ENCODE data around the gene NACC1. TPM values are rescaled to one million over a fixed set of nuclear protein-coding genes. Genes with fewer than 3 reads are reported as not detected.
A peak's percentile ranks its signal among the peaks of the same experiment; 100 is the strongest.
"Not testable (repeated sequence)": the region's sequence is repeated elsewhere in the genome, so short reads cannot be mapped to it uniquely, and the experiment has no call there.

NACC1 gene
- total RNA-seq, 1 donor from 2014 or later, result 45.1 TPM

DNA sequence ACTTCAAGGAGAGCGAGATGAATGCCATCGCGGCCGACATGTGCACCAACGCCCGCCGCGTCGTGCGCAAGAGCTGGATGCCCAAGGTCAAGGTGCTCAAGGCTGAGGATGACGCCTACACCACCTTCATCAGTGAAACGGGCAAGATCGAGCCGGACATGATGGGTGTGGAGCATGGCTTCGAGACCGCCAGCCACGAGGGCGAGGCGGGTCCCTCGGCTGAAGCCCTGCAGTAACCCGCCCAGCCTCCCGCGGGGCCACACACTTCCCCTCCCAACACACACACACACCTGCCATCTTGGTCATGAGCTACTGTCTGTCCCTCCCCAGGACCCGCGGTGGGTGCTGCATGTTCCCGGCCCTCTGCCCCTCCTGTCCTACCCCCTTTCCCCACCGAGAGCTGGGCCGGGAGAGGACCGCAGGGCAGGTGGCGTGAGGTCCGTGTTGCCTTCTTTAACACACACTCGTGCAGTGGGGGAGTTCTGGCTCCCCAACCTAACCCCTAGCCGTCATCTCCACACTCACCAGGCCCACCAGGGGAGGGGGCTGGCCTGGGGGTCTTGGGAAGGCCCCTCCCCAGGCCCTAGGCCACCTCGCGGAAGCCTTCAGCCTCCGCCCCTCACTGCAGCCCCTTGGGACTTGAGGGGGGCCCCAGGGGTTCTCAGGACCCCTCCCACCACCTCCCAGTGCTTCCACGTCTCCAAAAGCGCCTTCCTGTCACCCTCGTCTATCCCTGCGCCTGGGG is 20.3 kb downstream of the NACC1 start:
- Mint-ChIP-seq H3K36me3 (ENCODE audit: unreplicated experiment) (peaks cover 7% of the 10 kb centered on the region), H3K27ac (ENCODE audit: unreplicated experiment) (no peak overlapping the region), H3K4me1 (ENCODE audit: unreplicated experiment) (peaks cover 16% of the 10 kb centered on the region), H3K9me3 (ENCODE audit: unreplicated experiment) (no peaks in the 10 kb centered on the region), H3K4me3 (ENCODE audit: unreplicated experiment) (no peak overlapping the region), H3K27me3 (ENCODE audit: unreplicated experiment) (no peaks in the 10 kb centered on the region)
- TF ChIP-seq, protein P1, sequence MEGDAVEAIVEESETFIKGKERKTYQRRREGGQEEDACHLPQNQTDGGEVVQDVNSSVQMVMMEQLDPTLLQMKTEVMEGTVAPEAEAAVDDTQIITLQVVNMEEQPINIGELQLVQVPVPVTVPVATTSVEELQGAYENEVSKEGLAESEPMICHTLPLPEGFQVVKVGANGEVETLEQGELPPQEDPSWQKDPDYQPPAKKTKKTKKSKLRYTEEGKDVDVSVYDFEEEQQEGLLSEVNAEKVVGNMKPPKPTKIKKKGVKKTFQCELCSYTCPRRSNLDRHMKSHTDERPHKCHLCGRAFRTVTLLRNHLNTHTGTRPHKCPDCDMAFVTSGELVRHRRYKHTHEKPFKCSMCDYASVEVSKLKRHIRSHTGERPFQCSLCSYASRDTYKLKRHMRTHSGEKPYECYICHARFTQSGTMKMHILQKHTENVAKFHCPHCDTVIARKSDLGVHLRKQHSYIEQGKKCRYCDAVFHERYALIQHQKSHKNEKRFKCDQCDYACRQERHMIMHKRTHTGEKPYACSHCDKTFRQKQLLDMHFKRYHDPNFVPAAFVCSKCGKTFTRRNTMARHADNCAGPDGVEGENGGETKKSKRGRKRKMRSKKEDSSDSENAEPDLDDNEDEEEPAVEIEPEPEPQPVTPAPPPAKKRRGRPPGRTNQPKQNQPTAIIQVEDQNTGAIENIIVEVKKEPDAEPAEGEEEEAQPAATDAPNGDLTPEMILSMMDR (IDR thresholded peaks at IDR 0.05), result no peak
- DNase-seq (ENCODE audit: extremely low spot score, unreplicated experiment), result no peak

DNA sequence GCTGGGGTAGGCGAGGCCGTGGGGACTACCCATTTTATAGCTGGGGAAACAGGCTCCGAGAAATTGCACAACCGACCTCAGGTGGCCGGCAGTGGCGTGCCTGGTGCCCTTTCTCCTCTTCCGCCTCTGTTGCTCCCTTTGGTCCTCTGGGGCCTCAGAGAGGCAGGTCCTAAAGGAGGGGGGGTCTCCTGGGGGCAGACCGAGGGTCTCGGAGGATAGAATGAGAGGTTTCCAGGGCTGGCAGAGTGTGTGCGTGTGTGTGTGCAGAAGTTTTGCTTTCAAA is 20.8 kb downstream of the NACC1 start:
- H3K27me3 Mint-ChIP-seq (ENCODE audit: unreplicated experiment), result no peaks in the 10 kb centered on the region
- H3K4me1 Mint-ChIP-seq (ENCODE audit: unreplicated experiment), result peaks cover 18% of the 10 kb centered on the region
- TF ChIP-seq, protein P1 (IDR thresholded peaks at IDR 0.05), result no peak
- no peak overlapping the region for H3K27ac Mint-ChIP-seq (ENCODE audit: unreplicated experiment)
- no peak overlapping the region for H3K4me3 Mint-ChIP-seq (ENCODE audit: unreplicated experiment)
- H3K9me3 Mint-ChIP-seq (ENCODE audit: unreplicated experiment), result no peaks in the 10 kb centered on the region
- H3K36me3 Mint-ChIP-seq (ENCODE audit: unreplicated experiment), result peaks cover 7% of the 10 kb centered on the region
- no peak for DNase-seq (ENCODE audit: extremely low spot score, unreplicated experiment)

DNA sequence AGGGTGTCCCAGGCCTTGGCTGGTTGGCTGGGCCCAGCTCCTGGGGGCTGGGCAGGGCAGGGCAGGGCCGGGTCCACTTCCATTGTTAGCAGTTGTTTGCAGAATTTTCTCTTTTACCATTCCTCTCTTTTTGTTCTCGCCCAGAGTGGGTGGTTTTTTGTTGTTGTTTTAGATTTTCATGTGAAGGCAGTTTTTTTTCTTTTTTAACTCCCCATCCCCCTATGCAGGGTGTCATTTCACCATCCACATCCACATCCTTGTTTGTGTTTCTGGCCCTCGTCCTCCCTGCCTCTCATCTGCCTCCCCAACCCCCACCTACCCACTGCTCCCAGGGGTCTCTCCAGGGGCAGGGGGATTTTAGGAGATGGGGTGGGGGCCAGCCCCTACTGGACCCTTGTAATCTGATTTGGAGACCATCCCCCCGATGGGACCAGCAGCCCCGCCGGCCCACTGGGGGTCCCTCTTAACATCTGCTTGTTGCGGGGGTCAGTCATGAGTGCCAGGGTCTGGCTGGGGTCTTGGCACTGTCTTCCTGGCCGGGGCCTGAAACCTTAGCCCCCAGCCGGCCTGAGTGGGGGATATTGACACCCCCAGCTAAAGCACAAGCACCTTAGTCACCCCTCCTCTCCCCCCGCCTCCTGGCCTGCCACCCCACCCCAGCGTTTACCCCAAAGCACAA is 21.7 kb downstream of the NACC1 start:
- Mint-ChIP-seq H3K4me1 (ENCODE audit: unreplicated experiment) (peaks cover 20% of the 10 kb centered on the region), H3K27me3 (ENCODE audit: unreplicated experiment) (no peaks in the 10 kb centered on the region), H3K27ac (ENCODE audit: unreplicated experiment) (peak overlapping the region; percentile 82), H3K36me3 (ENCODE audit: unreplicated experiment) (peaks cover 7% of the 10 kb centered on the region), H3K9me3 (ENCODE audit: unreplicated experiment) (no peaks in the 10 kb centered on the region), H3K4me3 (ENCODE audit: unreplicated experiment) (peak overlapping the region; percentile 20)
- DNase-seq (ENCODE audit: extremely low spot score, unreplicated experiment), result no peak
- TF ChIP-seq, protein P1 (IDR thresholded peaks at IDR 0.05), result no peak

DNA sequence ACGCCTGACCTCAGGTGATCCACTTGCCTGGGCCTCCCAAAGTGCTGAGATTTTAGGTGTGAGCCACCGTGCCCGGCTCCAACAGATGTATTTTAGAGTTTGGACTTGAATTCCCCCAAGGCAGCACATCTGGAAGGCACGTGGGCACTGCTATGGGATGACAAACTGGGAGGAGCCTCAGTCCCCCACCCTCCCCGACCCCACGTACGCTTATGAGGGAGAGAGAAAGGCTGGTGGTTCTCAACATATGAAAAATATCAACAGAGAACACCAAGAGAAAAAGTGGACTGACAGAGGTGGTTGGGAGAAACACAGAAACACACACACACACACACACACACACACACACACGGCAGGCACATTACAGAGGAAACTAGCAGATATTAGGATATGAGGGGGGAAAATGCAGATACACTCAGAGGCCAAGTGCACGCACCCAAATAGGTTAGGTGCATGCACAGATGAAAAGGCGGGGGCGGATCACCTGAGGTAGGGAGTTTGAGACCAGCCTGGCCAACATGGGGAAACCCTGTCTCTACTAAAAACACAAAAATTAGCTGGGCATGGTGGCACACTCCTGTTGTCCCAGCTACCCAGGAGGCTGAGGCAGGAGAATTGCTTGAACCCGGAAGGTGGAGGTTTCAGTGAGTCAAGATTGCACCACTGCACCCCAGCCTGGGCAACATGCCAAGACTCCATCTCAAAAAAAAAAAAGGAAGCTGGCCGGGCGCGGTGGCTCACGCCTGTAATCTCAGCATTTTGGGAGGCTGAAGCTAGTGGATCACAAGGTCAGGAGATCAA is 28.9 kb downstream of the NACC1 start:
- Mint-ChIP-seq H3K4me3 (ENCODE audit: unreplicated experiment) (no peak overlapping the region), H3K36me3 (ENCODE audit: unreplicated experiment) (no peaks in the 10 kb centered on the region), H3K4me1 (ENCODE audit: unreplicated experiment) (peaks cover 26% of the 10 kb centered on the region), H3K27me3 (ENCODE audit: unreplicated experiment) (no peaks in the 10 kb centered on the region), H3K27ac (ENCODE audit: unreplicated experiment) (no peak overlapping the region), H3K9me3 (ENCODE audit: unreplicated experiment) (no peaks in the 10 kb centered on the region)
- DNase-seq (ENCODE audit: extremely low spot score, unreplicated experiment), result no peak
- TF ChIP-seq, protein P1 (IDR thresholded peaks at IDR 0.05), result no peak

DNA sequence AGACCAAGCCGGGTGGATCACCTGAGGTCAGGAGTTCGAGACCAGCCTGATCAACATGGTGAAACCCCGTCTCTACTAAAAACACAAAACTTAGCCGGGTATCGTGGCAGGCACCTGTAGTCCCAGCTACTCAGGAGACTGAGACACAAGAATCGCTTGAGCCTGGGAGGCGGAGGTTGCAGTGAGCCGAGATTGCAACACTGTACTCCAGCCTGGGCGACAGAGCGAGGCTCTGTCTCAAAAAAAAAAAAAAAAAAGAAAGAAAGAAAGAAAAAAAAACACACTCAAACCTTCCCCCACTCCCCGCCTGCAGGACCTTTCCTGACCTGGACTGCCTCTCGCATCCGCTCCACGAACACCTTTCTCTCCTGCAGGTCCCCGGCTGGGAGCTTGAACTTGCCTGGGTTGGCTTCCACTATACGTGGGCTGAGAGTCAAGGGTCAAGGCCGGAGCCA is 31.1 kb downstream of the NACC1 start:
- H3K27me3 Mint-ChIP-seq (ENCODE audit: unreplicated experiment); H3K9me3 Mint-ChIP-seq (ENCODE audit: unreplicated experiment); H3K36me3 Mint-ChIP-seq (ENCODE audit: unreplicated experiment); DNase-seq (ENCODE audit: extremely low spot score, unreplicated experiment): not testable (repeated sequence)
- peaks cover 15% of the 10 kb centered on the region for H3K4me1 Mint-ChIP-seq (ENCODE audit: unreplicated experiment)
- H3K27ac Mint-ChIP-seq (ENCODE audit: unreplicated experiment), result peak overlapping the region; percentile 76
- H3K4me3 Mint-ChIP-seq (ENCODE audit: unreplicated experiment), result peak overlapping the region; percentile 99

All from osteocyte (in vitro differentiated cells).